HUES64 (cell line): ENCODE measurements around the gene ADCY9.

Experiments
- H3K27ac ChIP-seq: 2 replicates; pipeline ENCODE4 v1.7.0; 2013; ENCODE audit warnings: low read depth, low read length, inconsistent platforms
- H3K27me3 ChIP-seq: 2 replicates; pipeline ENCODE4 v1.6.1; 2013; ENCODE audit warnings: mild to moderate bottlenecking, low read length; ENCODE audit not compliant: insufficient read depth
- H3K36me3 ChIP-seq: 2 replicates; pipeline ENCODE4 v1.6.1; 2013; ENCODE audit warnings: mild to moderate bottlenecking, low read length; ENCODE audit not compliant: insufficient read depth
- H3K4me1 ChIP-seq: 2 replicates; pipeline ENCODE4 v1.6.1; 2013; ENCODE audit warnings: mild to moderate bottlenecking, low read length, moderate library complexity; ENCODE audit not compliant: insufficient read depth
- H3K4me3 ChIP-seq: 2 replicates; pipeline ENCODE4 v1.5.1; 2013; ENCODE audit warnings: mild to moderate bottlenecking, low read length, moderate library complexity
- H3K9ac ChIP-seq: 2 replicates; pipeline ENCODE4 v1.6.1; 2013; ENCODE audit warnings: mild to moderate bottlenecking, low read depth, low read length
- H3K9me3 ChIP-seq: 2 replicates; pipeline ENCODE4 v1.6.1; 2013; ENCODE audit warnings: low read depth, low read length; ENCODE audit not compliant: insufficient read depth
- WGBS: fragments of 150-250, 120-280 bp; methylation state at CpG from one replicate; pipeline ENCODE4 v1.1.7; 2013; ENCODE audit warnings: missing lambda C conversion rate; 5-methylcytosine and 5-hydroxymethylcytosine counted together

The ADCY9 gene

GRCh38 chr16:3915426-3916260 is 200.6 kb downstream of the ADCY9 start:
- Histone ChIP-seq H3K36me3 (no peaks in the 10 kb centered on the region), H3K9me3 (peaks cover 15% of the 10 kb centered on the region; the same call in 1 of the 2 replicates), H3K4me1 (no peaks in the 10 kb centered on the region), H3K4me3 (no peak overlapping the region), H3K27me3 (no peaks in the 10 kb centered on the region), H3K9ac (no peak overlapping the region), H3K27ac (no peak overlapping the region)
- 92% methylated on average over 17 of the region's 17 CpGs for WGBS

GRCh38 chr16:3912897-3913296 is 203.3 kb downstream of the ADCY9 start:
- H3K36me3 ChIP-seq: no peaks in the 10 kb centered on the region
- H3K4me1 ChIP-seq: no peaks in the 10 kb centered on the region
- WGBS: 90% methylated on average over 6 of the region's 6 CpGs
- H3K27ac ChIP-seq: no peak overlapping the region
- H3K9me3 ChIP-seq: peaks cover 12% of the 10 kb centered on the region; the same call in 1 of the 2 replicates
- no peak overlapping the region for H3K4me3 ChIP-seq
- no peaks in the 10 kb centered on the region for H3K27me3 ChIP-seq
- H3K9ac ChIP-seq: no peak overlapping the region
